GM12878 (cell line): ENCODE measurements around the gene ARHGAP22. TPM values are rescaled to one million over a fixed set of nuclear protein-coding genes. Genes with fewer than 3 reads are reported as not detected.

ENCODE experiments used
- ATAC-seq: fragments of 200-7000 bp; cut with Tn5 transposase; 3 replicates; pipeline ENCODE4 v1.9.1; 2020; ENCODE audit warnings: mild to moderate bottlenecking, moderate library complexity
- BruUV-seq: library from RNA; stranded (reverse); fragments of 400-500 nt; replicated peaks from 2 replicates; lab custom pipeline; 2021; lab: Mats Ljungman, UMichigan
- CTCF ChIA-PET: fragments of 300-600 bp; sonication (Branson Sonifier 250); formaldehyde crosslinking; extraction: SDS; loops from one replicate; lab custom pipeline; 2021; ENCODE audit warnings: inconsistent platforms; lab: Yijun Ruan, JAX
- POLR2A ChIA-PET: fragments of 350-600 bp; formaldehyde crosslinking; extraction: SDS; loops from one replicate; lab custom pipeline; 2021; ENCODE audit warnings: inconsistent platforms; lab: Charles Lee
- RAD21 ChIA-PET: fragments of 300-600 bp; sonication (Branson Sonifier 250); formaldehyde crosslinking; loops from one replicate; lab custom pipeline; 2023; ENCODE audit warnings: antibody characterized with exemption; ENCODE audit not compliant: unreplicated experiment; lab: Charles Lee
- SMC1A ChIA-PET: fragments of 300-600 bp; sonication (Branson Sonifier 250); formaldehyde crosslinking; loops from one replicate; lab custom pipeline; 2023; ENCODE audit not compliant: unreplicated experiment, uncharacterized antibody; lab: Charles Lee
- DNase-seq: peaks from one replicate; pipeline ENCODE4 v3.0.0-alpha.2; 2011; ENCODE audit warnings: low read depth, low spot score
- FAIRE-seq: peaks from 3 replicates; lab custom pipeline; 2011; peaks lifted over from hg19 to GRCh38; lab: Jason Lieb, UNC
- H2AFZ ChIP-seq: 2 replicates; pipeline ENCODE4 v1.6.0; 2011; ENCODE audit warnings: low read depth, low read length, control low read depth; ENCODE audit not compliant: control insufficient read depth
- H3K27ac ChIP-seq: 2 replicates; pipeline ENCODE4 v1.5.1; 2011; ENCODE audit warnings: control low read depth; ENCODE audit not compliant: control insufficient read depth, insufficient read depth
- H3K27me3 ChIP-seq, 2 experiments: replicated peaks in 1 of 2; 2 replicates each; pipeline versions ENCODE4 v1.6.0 to v1.6.1; 2011; ENCODE audit warnings: low read length in 1 of 2; ENCODE audit not compliant: control insufficient read depth in 2 of 2, insufficient read depth in 2 of 2
- H3K36me3 ChIP-seq, 2 experiments: 2 replicates each; pipeline ENCODE4 v1.5.1; 2011; ENCODE audit warnings: low read length in 1 of 2; ENCODE audit not compliant: control insufficient read depth in 2 of 2, insufficient read depth in 2 of 2
- H3K4me1 ChIP-seq: 2 replicates; pipeline ENCODE4 v1.6.1; 2011; ENCODE audit warnings: mild to moderate bottlenecking, low read length, moderate library complexity, mixed read lengths; ENCODE audit not compliant: control insufficient read depth, insufficient read depth
- H3K4me2 ChIP-seq: 2 replicates; pipeline ENCODE4 v1.6.0; 2011; ENCODE audit warnings: control low read depth; ENCODE audit not compliant: control insufficient read depth, insufficient read depth
- H3K4me3 ChIP-seq: fragments of 200-600 bp; sonication (generic); 2 replicates; pipeline ENCODE4 v1.5.1; 2016
- H3K79me2 ChIP-seq: 2 replicates; pipeline ENCODE4 v1.6.0; 2011; ENCODE audit warnings: low read length; ENCODE audit not compliant: control insufficient read depth, insufficient read depth
- H3K9ac ChIP-seq: 2 replicates; pipeline ENCODE4 v1.8.0; 2011; ENCODE audit warnings: low read length, control low read depth, mixed read lengths; ENCODE audit not compliant: control insufficient read depth, insufficient read depth
- H3K9me3 ChIP-seq: replicated peaks from 3 replicates; pipeline ENCODE4 v1.5.1; 2011; ENCODE audit warnings: mild to moderate bottlenecking, low read length; ENCODE audit not compliant: control insufficient read depth, insufficient read depth
- H4K20me1 ChIP-seq: 2 replicates; pipeline ENCODE4 v1.6.0; 2011; ENCODE audit not compliant: control insufficient read depth, insufficient read depth
- FOXK2 ChIP-seq: fragments of 450-650 bp; IDR thresholded peaks from 2 replicates; pipeline ENCODE4 v1.6.1; 2017; ENCODE audit warnings: mild to moderate bottlenecking, moderate library complexity
- MTA2 ChIP-seq: fragments of 450-650 bp; IDR thresholded peaks from 2 replicates; pipeline ENCODE4 v1.6.1; 2016; ENCODE audit warnings: low read depth, mild to moderate bottlenecking, moderate library complexity
- POLR2A ChIP-seq: IDR thresholded peaks from 2 replicates; pipeline ENCODE4 v1.6.1; 2011; ENCODE audit warnings: low read depth, mild to moderate bottlenecking, low read length
- SKIL ChIP-seq: fragments of 450-650 bp; IDR thresholded peaks from 2 replicates; pipeline ENCODE4 v1.6.1; 2017; ENCODE audit warnings: mild to moderate bottlenecking, low read depth, inconsistent platforms; ENCODE audit not compliant: poor library complexity, severe bottlenecking
- ZBTB40 ChIP-seq: fragments of 450-650 bp; IDR thresholded peaks from 2 replicates; pipeline ENCODE4 v1.6.1; 2016; ENCODE audit warnings: mild to moderate bottlenecking, moderate library complexity, borderline replicate concordance
- ZNF207 ChIP-seq: fragments of 450-650 bp; IDR thresholded peaks from 2 replicates; pipeline ENCODE4 v1.6.1; 2014; ENCODE audit warnings: antibody characterized with exemption, mild to moderate bottlenecking, borderline replicate concordance
- ZNF274 ChIP-seq: IDR thresholded peaks from one replicate; pipeline ENCODE4 v1.8.0; 2011; ENCODE audit not compliant: insufficient read length, insufficient read depth
- ZNF384 ChIP-seq: IDR thresholded peaks from 2 replicates; pipeline ENCODE4 v1.6.1; 2012; ENCODE audit warnings: low read depth, mild to moderate bottlenecking, low read length, improper control_type of control experiment, borderline replicate concordance
- WGBS: methylation state at CpG from one replicate; pipeline ENCODE4 v1.1.6; 2016; ENCODE audit warnings: low lambda C conversion rate; ENCODE audit not compliant: insufficient replicate concordance, insufficient coverage; ENCODE audit errors: missing lambda C conversion rate; 5-methylcytosine and 5-hydroxymethylcytosine counted together
- in situ Hi-C: fragments of 300-500 bp; cut with MboI; formaldehyde crosslinking; loops from 9 replicates; pipeline ENCODE4 v1.14.3; 2018; ENCODE audit warnings: mixed read lengths
- intact Hi-C: fragments of 100-400 bp; cut with micrococcal nuclease; formaldehyde crosslinking; loops from one replicate; pipeline ENCODE4 v1.14.2; 2022; ENCODE audit not compliant: unreplicated experiment
- polyA plus RNA-seq, 11 experiments: library from polyadenylated mRNA; depleted of rRNA in 4 of 11; unstranded in 6 of 11; stranded (reverse) in 5 of 11; fragments of >200 nt; fragmentation: Nextera tagmentation in 4 of 11; fragmentation: Illumina TruSeq in 1 of 11; extraction: Ambion mirVana in 4 of 11; extraction: Trizol in 1 of 11; gene quantifications; 1 replicate in 1 of 11; 2 replicates in 10 of 11; pipeline versions ENCODE4 v1.2.1 to v1.2.3, GENCODE V29; 2011 to 2016; ENCODE audit warnings: inconsistent platforms in 2 of 11, missing spikeins in 2 of 11, low read depth in 1 of 11
- total RNA-seq, 4 experiments: library from RNA; depleted of rRNA in 3 of 4; stranded (reverse); fragments of >200 nt in 3 of 4; fragmentation: Illumina TruSeq in 1 of 4; extraction: Trizol in 1 of 4; gene quantifications; 2 replicates each; pipeline versions ENCODE4 v1.2.1 to v1.2.3, GENCODE V29; 2013 to 2021
- TF ChIP-seq, protein P1 (sequence below): fragments of 450-650 bp; IDR thresholded peaks from 2 replicates; pipeline ENCODE4 v1.6.1; 2016; ENCODE audit warnings: mild to moderate bottlenecking

The ARHGAP22 gene
- total and polyA plus RNA-seq, 10 of the 15 experiments (the other 5 are each of a cell fraction or from before 2014, with no cell fraction given): 0.07 to 0.61 (median 0.18) TPM; not detected in 5

- TF ChIP-seq FOXK2 (no peak), MTA2 (no peak), ZBTB40 (no peak)
Observed at GRCh38 chr10:48556065-48556464, 48.8 kb downstream of the ARHGAP22 start (continued).

DNA sequence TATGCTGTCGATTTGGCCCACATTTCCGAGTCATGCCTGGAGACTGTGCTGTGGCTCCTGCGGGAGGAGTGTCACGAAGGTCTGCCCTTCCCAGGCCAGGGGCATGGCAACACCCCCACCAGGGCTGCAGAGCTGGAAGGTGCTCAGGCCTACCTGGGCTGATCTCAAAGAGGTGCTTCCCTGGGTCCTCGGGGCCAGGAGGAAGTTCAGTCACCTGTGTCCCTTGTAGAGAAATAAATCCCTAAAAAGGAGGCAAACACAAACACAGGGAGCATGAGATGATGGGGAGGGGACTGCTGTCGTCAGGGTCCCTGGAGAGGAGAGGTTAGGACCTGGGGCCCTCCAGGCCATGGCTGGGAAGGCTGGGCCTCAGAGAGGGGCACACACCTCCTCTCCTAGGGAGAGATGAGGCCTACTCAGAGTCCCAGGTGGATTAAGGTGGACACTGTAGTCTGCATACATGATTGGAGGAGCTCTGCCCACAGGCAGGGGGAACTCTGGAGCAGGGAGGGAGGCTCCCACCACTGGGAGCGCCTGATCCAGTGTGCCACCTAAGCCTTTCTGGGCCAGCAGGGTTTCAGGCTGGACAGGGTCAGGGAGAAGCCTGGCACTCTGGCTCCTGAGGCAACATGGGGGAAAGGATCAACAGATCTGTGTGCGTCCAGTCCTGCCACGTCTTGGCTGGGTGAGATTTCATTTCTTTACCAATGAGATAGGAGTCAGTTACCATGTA lies 49.4 kb downstream of the ARHGAP22 start:
- Histone ChIP-seq H3K79me2 (no peaks in the 10 kb centered on the region), H3K4me1 (no peaks in the 10 kb centered on the region), H3K36me3 (no peaks in the 10 kb centered on the region), H3K27ac (no peak overlapping the region), H3K27me3 (no peaks in the 10 kb centered on the region; a peak in 1 of 4 replicates), H3K4me3 (no peak overlapping the region), H3K4me2 (no peak overlapping the region), H2AFZ (no peak overlapping the region), H3K9ac (no peak overlapping the region), H3K9me3 (no peaks in the 10 kb centered on the region), H4K20me1 (no peaks in the 10 kb centered on the region)
- no peak for TF ChIP-seq ZNF384
- TF ChIP-seq ZNF207: no peak
- TF ChIP-seq POLR2A: no peak
- TF ChIP-seq ZNF274: no peak
- TF ChIP-seq, protein P1, sequence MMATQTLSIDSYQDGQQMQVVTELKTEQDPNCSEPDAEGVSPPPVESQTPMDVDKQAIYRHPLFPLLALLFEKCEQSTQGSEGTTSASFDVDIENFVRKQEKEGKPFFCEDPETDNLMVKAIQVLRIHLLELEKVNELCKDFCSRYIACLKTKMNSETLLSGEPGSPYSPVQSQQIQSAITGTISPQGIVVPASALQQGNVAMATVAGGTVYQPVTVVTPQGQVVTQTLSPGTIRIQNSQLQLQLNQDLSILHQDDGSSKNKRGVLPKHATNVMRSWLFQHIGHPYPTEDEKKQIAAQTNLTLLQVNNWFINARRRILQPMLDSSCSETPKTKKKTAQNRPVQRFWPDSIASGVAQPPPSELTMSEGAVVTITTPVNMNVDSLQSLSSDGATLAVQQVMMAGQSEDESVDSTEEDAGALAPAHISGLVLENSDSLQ: no peak
- TF ChIP-seq SKIL: no peak
- ATAC-seq (no peak), DNase-seq (no peak), FAIRE-seq (no peak)
- CTCF ChIA-PET: interaction anchor here (0.9 to 19.6 kb wide), 5 partner anchors 39 to 101 kb away, joined by 3 to 436 read pairs (median 38); partner anchors contain the start of gene ARHGAP22
- POLR2A ChIA-PET: no interaction called here
- no TSS peak for BruUV-seq
- in situ Hi-C loops: no loop called here
- 35% methylated on average over 9 of the region's 9 CpGs for WGBS
- intact Hi-C loops: loop anchor here (10.0 kb wide), 1 partner anchor 959 kb away; no protein-coding TSS in a partner anchor
- SMC1A ChIA-PET: interaction anchor here (1.0 to 10.7 kb wide), 4 partner anchors 18 to 101 kb away, joined by 4 to 173 read pairs (median 45); partner anchors contain the start of gene ARHGAP22
- RAD21 ChIA-PET: interaction anchor here (0.6 to 21.1 kb wide), 4 partner anchors 52 to 101 kb away, joined by 3 to 333 read pairs (median 10); no protein-coding TSS in a partner anchor
